IPS-20b (cell line): ENCODE results near the gene CHKB.
"Not testable (repeated sequence)": the region's sequence is repeated elsewhere in the genome, so short reads cannot be mapped to it uniquely, and the experiment has no call there.

ENCODE experiments used
- H3K27ac ChIP-seq: one replicate; pipeline ENCODE4 v1.5.1; 2013; ENCODE audit warnings: low read length
- H3K27me3 ChIP-seq: 2 replicates; pipeline ENCODE4 v1.6.1; 2013; ENCODE audit warnings: mild to moderate bottlenecking, low read length, inconsistent platforms; ENCODE audit not compliant: insufficient read depth
- H3K36me3 ChIP-seq: 2 replicates; pipeline ENCODE4 v1.6.1; 2013; ENCODE audit warnings: low read depth, mild to moderate bottlenecking, inconsistent platforms, low read length, moderate library complexity; ENCODE audit not compliant: insufficient read depth
- H3K4me1 ChIP-seq: 2 replicates; pipeline ENCODE4 v1.6.1; 2013; ENCODE audit warnings: mild to moderate bottlenecking, control low read depth, inconsistent platforms, low read length, moderate library complexity; ENCODE audit not compliant: insufficient read depth
- H3K4me3 ChIP-seq: 2 replicates; pipeline ENCODE4 v1.5.1; 2013; ENCODE audit warnings: mild to moderate bottlenecking, low read length, inconsistent platforms
- H3K9ac ChIP-seq: 2 replicates; pipeline ENCODE4 v1.6.1; 2013; ENCODE audit warnings: low read depth, mild to moderate bottlenecking, inconsistent platforms, low read length, moderate library complexity
- H3K9me3 ChIP-seq: 2 replicates; pipeline ENCODE4 v1.6.1; 2013; ENCODE audit warnings: mild to moderate bottlenecking, low read depth, low read length, inconsistent platforms; ENCODE audit not compliant: insufficient read depth

CHKB gene

GRCh38 chr22:50610041-50610451 is 27.4 kb upstream of the CHKB start:
- H3K4me3 ChIP-seq, result no peak overlapping the region
- no peaks in the 10 kb centered on the region for H3K36me3 ChIP-seq
- peaks cover 49% of the 10 kb centered on the region for H3K27me3 ChIP-seq
- H3K9me3 ChIP-seq, result no peaks in the 10 kb centered on the region
- H3K4me1 ChIP-seq, result no peaks in the 10 kb centered on the region
- no peak overlapping the region for H3K27ac ChIP-seq
- H3K9ac ChIP-seq, result no peak overlapping the region

- H3K9me3 ChIP-seq, result no peaks in the 10 kb centered on the region
- no peak overlapping the region for H3K27ac ChIP-seq
- H3K9ac ChIP-seq, result no peak overlapping the region
- H3K4me3 ChIP-seq, result no peak overlapping the region
- H3K4me1 ChIP-seq, result no peaks in the 10 kb centered on the region
- H3K27me3 ChIP-seq, result peaks cover 53% of the 10 kb centered on the region
- no peaks in the 10 kb centered on the region for H3K36me3 ChIP-seq
Observed at GRCh38 chr22:50609599-50609998, 26.9 kb upstream of the CHKB start.

- Histone ChIP-seq H3K4me3 (no peak overlapping the region), H3K27me3 (peaks cover 59% of the 10 kb centered on the region)
Observed at GRCh38 chr22:50608996-50609395, 26.3 kb upstream of the CHKB start.

GRCh38 chr22:50608058-50608840 is 25.6 kb upstream of the CHKB start:
- peaks cover 59% of the 10 kb centered on the region for H3K27me3 ChIP-seq
- not testable (repeated sequence) for H3K4me1 ChIP-seq, H3K9me3 ChIP-seq, H3K9ac ChIP-seq, H3K27ac ChIP-seq, H3K36me3 ChIP-seq, H3K4me3 ChIP-seq

More at GRCh38 chr22:50608996-50609395, 26.3 kb upstream of the CHKB start:
- H3K27ac ChIP-seq, result no peak overlapping the region
- no peak overlapping the region for H3K9ac ChIP-seq
- H3K4me1 ChIP-seq, result no peaks in the 10 kb centered on the region
- H3K9me3 ChIP-seq, result no peaks in the 10 kb centered on the region
- no peaks in the 10 kb centered on the region for H3K36me3 ChIP-seq

- Histone ChIP-seq H3K9me3 (no peaks in the 10 kb centered on the region), H3K4me3 (no peak overlapping the region), H3K27ac (no peak overlapping the region), H3K27me3 (peaks cover 60% of the 10 kb centered on the region), H3K36me3 (no peaks in the 10 kb centered on the region), H3K4me1 (no peaks in the 10 kb centered on the region), H3K9ac (no peak overlapping the region)
Observed at GRCh38 chr22:50607659-50608020, 25.0 kb upstream of the CHKB start.

- Histone ChIP-seq H3K27ac (no peak overlapping the region), H3K9ac (no peak overlapping the region), H3K36me3 (no peaks in the 10 kb centered on the region), H3K9me3 (no peaks in the 10 kb centered on the region), H3K27me3 (peaks cover 61% of the 10 kb centered on the region), H3K4me3 (no peak overlapping the region), H3K4me1 (no peaks in the 10 kb centered on the region)
Observed at GRCh38 chr22:50606946-50607658, 24.5 kb upstream of the CHKB start.

- Histone ChIP-seq H3K27me3 (peaks cover 69% of the 10 kb centered on the region), H3K9me3 (no peaks in the 10 kb centered on the region)
Observed at GRCh38 chr22:50606165-50606945, 23.7 kb upstream of the CHKB start.

GRCh38 chr22:50605613-50606074 is 23.0 kb upstream of the CHKB start:
- no peaks in the 10 kb centered on the region for H3K36me3 ChIP-seq
- H3K9me3 ChIP-seq, result no peaks in the 10 kb centered on the region
- peaks cover 74% of the 10 kb centered on the region for H3K27me3 ChIP-seq
- H3K27ac ChIP-seq, result no peak overlapping the region
- H3K4me3 ChIP-seq, result no peak overlapping the region
- no peaks in the 10 kb centered on the region for H3K4me1 ChIP-seq
- H3K9ac ChIP-seq, result no peak overlapping the region

More at GRCh38 chr22:50606165-50606945, 23.7 kb upstream of the CHKB start:
- no peaks in the 10 kb centered on the region for H3K36me3 ChIP-seq
- H3K4me1 ChIP-seq, result no peaks in the 10 kb centered on the region
- H3K27ac ChIP-seq, result no peak overlapping the region
- H3K9ac ChIP-seq, result no peak overlapping the region
- H3K4me3 ChIP-seq, result no peak overlapping the region

- Histone ChIP-seq H3K9me3 (no peaks in the 10 kb centered on the region), H3K27me3 (peaks cover 74% of the 10 kb centered on the region), H3K9ac (no peak overlapping the region), H3K4me1 (no peaks in the 10 kb centered on the region), H3K27ac (no peak overlapping the region), H3K4me3 (no peak overlapping the region), H3K36me3 (no peaks in the 10 kb centered on the region)
Observed at GRCh38 chr22:50605002-50605612, 22.5 kb upstream of the CHKB start.

GRCh38 chr22:50604256-50605001 is 21.8 kb upstream of the CHKB start:
- peaks cover 81% of the 10 kb centered on the region for H3K27me3 ChIP-seq
- H3K9me3 ChIP-seq, result no peaks in the 10 kb centered on the region

More at GRCh38 chr22:50604256-50605001, 21.8 kb upstream of the CHKB start:
- Histone ChIP-seq H3K27ac (no peak overlapping the region), H3K4me1 (no peaks in the 10 kb centered on the region), H3K9ac (no peak overlapping the region), H3K36me3 (no peaks in the 10 kb centered on the region), H3K4me3 (no peak overlapping the region)
